Mesendoderm (in vitro differentiated cells): ENCODE results near the gene ELOVL4.

Experiments
- DNase-seq: peaks from one replicate; pipeline ENCODE4 v3.0.0; 2013
- H2AK5ac ChIP-seq: 2 replicates; pipeline ENCODE4 v1.6.1; 2013; ENCODE audit warnings: low read length, inconsistent platforms
- H2BK120ac ChIP-seq: 2 replicates; pipeline ENCODE4 v1.6.1; 2013; ENCODE audit warnings: low read depth, mild to moderate bottlenecking, low read length, moderate library complexity, mixed read lengths
- H2BK15ac ChIP-seq: replicated peaks from 2 replicates; pipeline ENCODE4 v1.6.1; 2013; ENCODE audit warnings: low read depth, mild to moderate bottlenecking, moderate library complexity
- H2BK5ac ChIP-seq: 2 replicates; pipeline ENCODE4 v1.6.1; 2013; ENCODE audit warnings: low read length, inconsistent platforms
- H3K18ac ChIP-seq: 2 replicates; pipeline ENCODE4 v1.6.1; 2013; ENCODE audit warnings: mild to moderate bottlenecking, low read length, mixed read lengths
- H3K23ac ChIP-seq: one replicate; pipeline ENCODE4 v1.6.1; 2013; ENCODE audit warnings: low read length
- H3K27ac ChIP-seq: 2 replicates; pipeline ENCODE4 v1.5.1; 2013; ENCODE audit warnings: low read depth, mild to moderate bottlenecking, inconsistent platforms, low read length, moderate library complexity
- H3K27me3 ChIP-seq: 2 replicates; pipeline ENCODE4 v1.6.1; 2013; ENCODE audit warnings: low read length, control low read depth, mild to moderate bottlenecking, inconsistent platforms; ENCODE audit not compliant: insufficient read depth, poor library complexity
- H3K36me3 ChIP-seq: 2 replicates; pipeline ENCODE4 v1.6.1; 2013; ENCODE audit warnings: low read length, inconsistent platforms; ENCODE audit not compliant: control insufficient read depth, insufficient read depth
- H3K4ac ChIP-seq: one replicate; pipeline ENCODE4 v1.6.1; 2013; ENCODE audit warnings: low read depth, mild to moderate bottlenecking, low read length, moderate library complexity
- H3K4me1 ChIP-seq: 2 replicates; pipeline ENCODE4 v1.6.1; 2013; ENCODE audit warnings: low read depth, low read length, inconsistent platforms; ENCODE audit not compliant: control insufficient read depth
- H3K4me2 ChIP-seq: 2 replicates; pipeline ENCODE4 v1.6.1; 2013; ENCODE audit warnings: low read length
- H3K4me3 ChIP-seq: 2 replicates; pipeline ENCODE4 v1.5.1; 2013; ENCODE audit warnings: mild to moderate bottlenecking, low read length
- H3K56ac ChIP-seq: one replicate; pipeline ENCODE4 v1.6.1; 2013; ENCODE audit warnings: low read length
- H3K79me1 ChIP-seq: 2 replicates; pipeline ENCODE4 v1.6.1; 2013; ENCODE audit warnings: low read length, inconsistent platforms
- H3K79me2 ChIP-seq: 2 replicates; pipeline ENCODE4 v1.6.1; 2013; ENCODE audit warnings: mild to moderate bottlenecking, low read length; ENCODE audit not compliant: control insufficient read depth, insufficient read depth
- H3K9ac ChIP-seq: 2 replicates; pipeline ENCODE4 v1.6.1; 2013; ENCODE audit warnings: low read length, inconsistent platforms
- H4K5ac ChIP-seq: one replicate; pipeline ENCODE4 v1.6.1; 2013; ENCODE audit warnings: low read length
- H4K8ac ChIP-seq: one replicate; pipeline ENCODE4 v1.6.1; 2013; ENCODE audit warnings: low read depth, mild to moderate bottlenecking, control low read depth, low read length, moderate library complexity
- WGBS: extraction: QIAGEN DNeasy Blood & Tissue Kit; methylation state at CpG from one replicate; pipeline ENCODE4 v1.1.7; 2013; ENCODE audit warnings: low lambda C conversion rate, missing lambda C conversion rate; ENCODE audit not compliant: insufficient coverage; ENCODE audit errors: extremely low coverage; 5-methylcytosine and 5-hydroxymethylcytosine counted together

The ELOVL4 gene

DNA sequence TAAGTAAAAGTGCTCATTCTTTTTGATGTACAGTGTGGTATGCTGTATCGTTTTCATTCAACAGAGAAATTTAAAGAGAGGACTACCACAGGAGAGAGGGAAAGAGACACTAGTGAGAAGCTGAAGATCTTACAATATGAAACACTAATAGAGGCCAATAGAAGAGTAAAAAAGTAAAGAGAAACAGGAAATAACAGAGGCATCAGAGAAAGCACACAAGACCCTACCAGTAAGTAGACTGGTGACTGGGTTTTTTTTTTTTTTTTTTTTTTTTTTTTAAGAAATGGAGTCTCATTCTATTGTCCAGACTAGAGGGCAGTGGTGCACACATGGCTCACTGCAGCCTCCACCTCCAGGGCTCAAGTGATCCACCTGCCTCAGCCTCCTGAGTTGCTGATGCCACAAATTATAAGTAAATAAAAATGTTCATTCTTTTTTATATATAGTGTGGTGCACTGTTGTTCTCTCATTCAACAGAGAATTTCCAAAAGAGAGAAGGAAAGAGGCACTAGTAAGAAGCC, 18.8 kb downstream of the ELOVL4 start:
- no peaks in the 10 kb centered on the region for H3K4me1 ChIP-seq
- H2BK5ac ChIP-seq, result no peak overlapping the region
- no peaks in the 10 kb centered on the region for H3K79me2 ChIP-seq
- no peak overlapping the region for H4K8ac ChIP-seq
- no peak overlapping the region for H2BK15ac ChIP-seq
- H3K56ac ChIP-seq, result no peak overlapping the region
- H2AK5ac ChIP-seq, result no peak overlapping the region
- H3K27me3 ChIP-seq, result no peaks in the 10 kb centered on the region
- no peak overlapping the region for H3K18ac ChIP-seq
- H3K23ac ChIP-seq, result no peak overlapping the region
- no peak overlapping the region for H2BK120ac ChIP-seq
- no peak overlapping the region for H3K4ac ChIP-seq
- H3K4me2 ChIP-seq, result no peak overlapping the region
- no peak overlapping the region for H3K27ac ChIP-seq
- H3K9ac ChIP-seq, result no peak overlapping the region
- DNase-seq, result no peak
- WGBS, result no CpG with 5 or more reads among the region's 1 CpG
- H4K5ac ChIP-seq, result no peak overlapping the region
- H3K79me1 ChIP-seq, result no peaks in the 10 kb centered on the region
- H3K4me3 ChIP-seq, result no peak overlapping the region
- H3K36me3 ChIP-seq, result no peaks in the 10 kb centered on the region

DNA sequence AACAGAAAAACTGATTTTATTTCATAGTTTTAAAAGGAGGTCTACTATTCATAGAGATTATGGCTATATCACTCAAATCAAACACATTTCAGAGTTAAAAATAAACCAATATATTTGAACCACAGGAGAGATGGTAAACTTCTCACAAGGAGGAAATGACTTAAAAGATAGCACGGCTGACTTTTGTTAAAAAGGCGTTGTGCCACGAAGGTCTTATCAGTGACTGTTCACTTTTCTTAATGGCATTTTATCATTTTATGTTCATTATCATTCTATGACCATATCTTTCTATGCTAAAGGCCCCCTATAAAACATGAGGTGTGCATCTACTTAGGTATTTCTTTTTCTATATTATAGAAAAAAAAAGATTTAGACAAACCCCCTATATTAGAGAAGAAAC, 19.6 kb downstream of the ELOVL4 start:
- H4K8ac ChIP-seq, result no peak overlapping the region
- H2BK5ac ChIP-seq, result no peak overlapping the region
- no peak overlapping the region for H2BK120ac ChIP-seq
- no peaks in the 10 kb centered on the region for H3K79me1 ChIP-seq
- WGBS, result no CpG with 5 or more reads among the region's 3 CpGs
- no peak overlapping the region for H2AK5ac ChIP-seq
- H3K4me2 ChIP-seq, result no peak overlapping the region
- no peaks in the 10 kb centered on the region for H3K36me3 ChIP-seq
- H3K18ac ChIP-seq, result no peak overlapping the region
- no peak for DNase-seq
- no peak overlapping the region for H2BK15ac ChIP-seq
- no peaks in the 10 kb centered on the region for H3K4me1 ChIP-seq
- no peak overlapping the region for H3K23ac ChIP-seq
- H3K27ac ChIP-seq, result no peak overlapping the region
- H3K4me3 ChIP-seq, result no peak overlapping the region
- H3K27me3 ChIP-seq, result no peaks in the 10 kb centered on the region
- no peaks in the 10 kb centered on the region for H3K79me2 ChIP-seq
- H3K9ac ChIP-seq, result no peak overlapping the region
- no peak overlapping the region for H3K4ac ChIP-seq
- H4K5ac ChIP-seq, result no peak overlapping the region
- H3K56ac ChIP-seq, result no peak overlapping the region

DNA sequence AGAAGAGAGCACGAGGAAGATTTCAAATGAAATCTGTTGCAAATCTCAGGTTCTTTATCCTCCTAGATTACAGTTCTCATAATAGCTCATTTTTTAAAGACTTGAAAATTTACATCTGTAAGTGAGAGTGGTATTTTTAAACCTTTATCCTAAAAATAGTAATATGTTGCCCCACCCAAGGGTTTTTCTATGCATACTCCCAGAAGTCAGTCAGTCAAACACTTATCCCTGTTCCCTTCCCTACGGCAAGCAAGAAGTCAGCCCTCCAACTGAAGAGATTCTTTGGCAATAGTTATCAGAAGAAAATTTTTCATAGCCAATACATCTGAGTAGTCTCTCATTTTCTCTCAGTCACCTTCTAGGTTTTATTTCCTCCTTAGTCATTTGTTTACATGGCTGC, 24.1 kb downstream of the ELOVL4 start:
- H3K27me3 ChIP-seq, result no peaks in the 10 kb centered on the region
- H2BK15ac ChIP-seq, result no peak overlapping the region
- no peak overlapping the region for H4K5ac ChIP-seq
- no peak for DNase-seq
- no peak overlapping the region for H3K23ac ChIP-seq
- H3K79me2 ChIP-seq, result no peaks in the 10 kb centered on the region
- H3K36me3 ChIP-seq, result no peaks in the 10 kb centered on the region
- no peaks in the 10 kb centered on the region for H3K4me1 ChIP-seq
- no peak overlapping the region for H2BK120ac ChIP-seq
- no peak overlapping the region for H3K56ac ChIP-seq
- no CpG with 5 or more reads among the region's 2 CpGs for WGBS
- H3K4me3 ChIP-seq, result no peak overlapping the region
- no peak overlapping the region for H4K8ac ChIP-seq
- H3K79me1 ChIP-seq, result no peaks in the 10 kb centered on the region
- H3K9ac ChIP-seq, result no peak overlapping the region
- no peak overlapping the region for H3K4ac ChIP-seq
- no peak overlapping the region for H3K27ac ChIP-seq
- no peak overlapping the region for H3K4me2 ChIP-seq
- H2AK5ac ChIP-seq, result no peak overlapping the region
- no peak overlapping the region for H2BK5ac ChIP-seq
- no peak overlapping the region for H3K18ac ChIP-seq

DNA sequence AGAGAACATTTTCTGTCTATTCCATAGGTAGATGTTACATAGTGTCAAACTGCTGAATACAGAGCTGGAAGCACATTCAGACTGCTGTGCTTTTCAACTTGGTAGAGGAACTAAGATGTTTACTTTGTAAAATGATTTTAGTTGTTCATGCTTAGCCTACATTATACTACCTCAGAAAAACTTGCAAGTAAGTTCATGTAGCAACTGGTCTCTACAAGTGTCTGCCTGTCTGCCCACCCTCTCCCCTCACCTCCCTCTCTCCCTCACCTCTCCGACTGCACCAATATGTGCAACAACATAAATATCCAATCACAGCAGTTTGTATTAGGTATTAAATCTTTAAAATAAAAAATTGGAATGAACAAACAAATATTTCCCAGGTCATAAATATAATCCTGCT, 25.3 kb downstream of the ELOVL4 start:
- Histone ChIP-seq H2BK120ac (no peak overlapping the region), H2BK5ac (no peak overlapping the region), H4K8ac (no peak overlapping the region), H4K5ac (no peak overlapping the region), H2BK15ac (no peak overlapping the region), H3K18ac (no peak overlapping the region), H3K4ac (no peak overlapping the region), H3K79me2 (no peaks in the 10 kb centered on the region), H3K4me1 (no peaks in the 10 kb centered on the region), H3K27me3 (no peaks in the 10 kb centered on the region), H3K4me3 (no peak overlapping the region), H3K9ac (no peak overlapping the region), H3K36me3 (no peaks in the 10 kb centered on the region), H3K56ac (no peak overlapping the region), H3K27ac (no peak overlapping the region), H3K23ac (no peak overlapping the region), H3K79me1 (no peaks in the 10 kb centered on the region), H3K4me2 (no peak overlapping the region), H2AK5ac (no peak overlapping the region)
- no peak for DNase-seq
- no CpG with 5 or more reads among the region's 1 CpG for WGBS

DNA sequence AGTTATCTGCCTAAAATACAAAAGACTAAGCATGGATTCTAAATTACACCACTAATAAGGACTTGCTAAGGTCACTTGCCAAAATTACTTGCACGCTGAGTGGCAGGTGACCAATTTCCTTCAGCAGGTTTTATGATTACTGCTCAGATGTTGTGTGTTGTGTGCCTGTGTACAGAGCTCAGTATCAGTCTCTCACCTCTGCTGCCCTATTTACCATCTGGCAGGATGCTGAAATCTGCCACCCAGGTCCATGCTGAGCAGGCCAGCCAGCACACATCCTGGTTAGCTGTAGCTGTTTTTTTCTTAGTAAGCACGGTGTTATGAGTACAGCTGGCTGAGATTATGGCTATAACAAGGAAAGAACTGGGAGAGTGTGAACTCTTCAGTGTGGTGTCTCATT, 34.0 kb downstream of the ELOVL4 start:
- no peak overlapping the region for H3K9ac ChIP-seq
- no peak overlapping the region for H2BK15ac ChIP-seq
- no peak overlapping the region for H3K18ac ChIP-seq
- no peak overlapping the region for H3K4me3 ChIP-seq
- H2AK5ac ChIP-seq, result no peak overlapping the region
- H2BK5ac ChIP-seq, result no peak overlapping the region
- no peak overlapping the region for H3K27ac ChIP-seq
- H4K8ac ChIP-seq, result no peak overlapping the region
- DNase-seq, result peak; percentile 5
- no peak overlapping the region for H3K4ac ChIP-seq
- H3K36me3 ChIP-seq, result no peaks in the 10 kb centered on the region
- no CpG with 5 or more reads among the region's 2 CpGs for WGBS
- H3K4me1 ChIP-seq, result no peaks in the 10 kb centered on the region
- no peak overlapping the region for H2BK120ac ChIP-seq
- H3K27me3 ChIP-seq, result no peaks in the 10 kb centered on the region
- H3K79me1 ChIP-seq, result no peaks in the 10 kb centered on the region
- no peak overlapping the region for H3K56ac ChIP-seq
- H4K5ac ChIP-seq, result no peak overlapping the region
- H3K4me2 ChIP-seq, result no peak overlapping the region
- no peak overlapping the region for H3K23ac ChIP-seq
- H3K79me2 ChIP-seq, result no peaks in the 10 kb centered on the region

DNA sequence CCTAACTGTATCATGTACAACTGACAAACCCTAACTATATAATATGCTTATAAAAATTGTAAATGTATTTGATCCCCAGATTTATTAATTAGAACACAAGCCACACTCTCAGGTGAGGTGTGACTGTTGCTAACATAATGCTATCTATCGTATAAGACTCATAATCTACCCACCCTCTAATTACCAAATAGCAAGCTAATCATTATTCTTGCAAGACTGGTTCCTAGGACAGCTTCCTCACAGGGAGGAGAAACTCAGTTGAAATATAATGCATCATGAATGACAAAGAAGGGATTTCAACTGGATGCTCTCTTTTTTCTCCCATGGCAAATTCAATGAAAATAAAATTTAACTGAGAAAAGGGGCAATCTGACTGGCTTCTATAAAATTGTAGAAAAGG, 35.4 kb downstream of the ELOVL4 start:
- WGBS, result no CpG with 5 or more reads among the region's 1 CpG

More for the DNA sequence above, 35.4 kb downstream of the ELOVL4 start:
- Histone ChIP-seq H3K23ac (no peak overlapping the region), H3K4me2 (no peak overlapping the region), H3K9ac (no peak overlapping the region), H2BK120ac (no peak overlapping the region), H3K56ac (no peak overlapping the region), H3K27ac (no peak overlapping the region), H3K4me1 (no peaks in the 10 kb centered on the region), H4K8ac (no peak overlapping the region), H2AK5ac (no peak overlapping the region), H2BK5ac (no peak overlapping the region), H2BK15ac (no peak overlapping the region), H3K27me3 (no peaks in the 10 kb centered on the region), H3K36me3 (no peaks in the 10 kb centered on the region), H4K5ac (no peak overlapping the region), H3K4me3 (no peak overlapping the region), H3K79me2 (no peaks in the 10 kb centered on the region), H3K4ac (no peak overlapping the region), H3K18ac (no peak overlapping the region), H3K79me1 (no peaks in the 10 kb centered on the region)
- DNase-seq, result no peak
